Smooth muscle cell (in vitro differentiated cells): ENCODE results near the gene EDAR. TPM values are rescaled to one million over a fixed set of nuclear protein-coding genes. Genes with fewer than 3 reads are reported as not detected.

Experiments
- DNase-seq: peaks from one replicate; lab custom pipeline; 2025; ENCODE audit not compliant: unreplicated experiment; lab: John Stamatoyannopoulos, UW
- H2AFZ ChIP-seq: fragments of 200-600 bp; sonication (generic); 2 replicates; pipeline ENCODE4 v1.6.0; 2016; ENCODE audit warnings: antibody characterized with exemption, low read depth, mild to moderate bottlenecking
- H3F3A ChIP-seq: fragments of 200-600 bp; sonication (generic); 2 replicates; pipeline ENCODE4 v1.6.0; 2017; ENCODE audit warnings: antibody characterized with exemption, low read depth
- H3K27ac ChIP-seq: fragments of 200-600 bp; sonication (generic); 2 replicates; pipeline ENCODE4 v1.5.1; 2016; ENCODE audit warnings: low read depth, mild to moderate bottlenecking
- H3K27me3 ChIP-seq: fragments of 200-600 bp; sonication (generic); 2 replicates; pipeline ENCODE4 v1.6.1; 2016; ENCODE audit warnings: low read depth, mild to moderate bottlenecking
- H3K36me3 ChIP-seq: fragments of 200-600 bp; sonication (generic); 2 replicates; pipeline ENCODE4 v1.5.1; 2016; ENCODE audit warnings: low read depth
- H3K4me1 ChIP-seq: fragments of 200-600 bp; sonication (generic); 2 replicates; pipeline ENCODE4 v1.5.1; 2016; ENCODE audit warnings: low read depth
- H3K4me2 ChIP-seq: fragments of 200-600 bp; sonication (generic); 2 replicates; pipeline ENCODE4 v1.6.0; 2016; ENCODE audit warnings: mild to moderate bottlenecking
- H3K4me3 ChIP-seq: fragments of 200-600 bp; sonication (generic); 2 replicates; pipeline ENCODE4 v1.5.1; 2016; ENCODE audit warnings: mild to moderate bottlenecking
- H3K79me2 ChIP-seq: fragments of 200-600 bp; sonication (generic); 2 replicates; pipeline ENCODE4 v1.6.0; 2016; ENCODE audit warnings: low read depth, mild to moderate bottlenecking
- H3K9ac ChIP-seq: fragments of 200-600 bp; sonication (generic); 2 replicates; pipeline ENCODE4 v1.6.0; 2016; ENCODE audit warnings: low read depth
- H3K9me3 ChIP-seq: fragments of 200-600 bp; sonication (generic); replicated peaks from 2 replicates; pipeline ENCODE4 v1.5.1; 2016; ENCODE audit warnings: low read depth
- H4K20me1 ChIP-seq: fragments of 200-600 bp; sonication (generic); 2 replicates; pipeline ENCODE4 v1.6.0; 2016; ENCODE audit warnings: low read depth
- CTCF ChIP-seq: fragments of 200-600 bp; sonication (generic); IDR thresholded peaks from 2 replicates; pipeline ENCODE4 v1.5.1; 2017; ENCODE audit warnings: borderline replicate concordance, mild to moderate bottlenecking, antibody characterized with exemption; ENCODE audit not compliant: insufficient read depth, poor library complexity, severe bottlenecking
- WGBS: methylation state at CpG from one replicate; pipeline ENCODE4 v1.1.7; 2016; ENCODE audit warnings: low lambda C conversion rate; 5-methylcytosine and 5-hydroxymethylcytosine counted together
- polyA plus RNA-seq: library from polyadenylated mRNA; unstranded; fragments of >200 nt; fragmentation: Nextera tagmentation; extraction: Ambion mirVana; gene quantifications from 2 replicates; pipeline ENCODE4 v1.2.1, GENCODE V29; 2016
- total RNA-seq: library from RNA; depleted of rRNA; stranded (reverse); fragments of >200 nt; gene quantifications from 2 replicates; pipeline ENCODE4 v1.2.3, GENCODE V29; 2014

EDAR gene
- total and polyA plus RNA-seq, 2 experiments from 2014 or later: 0.09 TPM; not detected in 1

GRCh38 chr2:108924580-108925251 lies 64.3 kb downstream of the EDAR start:
- H3K4me2 ChIP-seq: no peak overlapping the region
- H3K27ac ChIP-seq: no peak overlapping the region
- no peaks in the 10 kb centered on the region for H3K36me3 ChIP-seq
- H2AFZ ChIP-seq: no peak overlapping the region
- TF ChIP-seq CTCF: no peak
- no peaks in the 10 kb centered on the region for H3K4me1 ChIP-seq
- H4K20me1 ChIP-seq: no peaks in the 10 kb centered on the region
- DNase-seq: no peak
- H3K4me3 ChIP-seq: no peak overlapping the region
- H3K27me3 ChIP-seq: no peaks in the 10 kb centered on the region
- WGBS: 74% methylated on average over 14 of the region's 14 CpGs
- H3F3A ChIP-seq: no peaks in the 10 kb centered on the region
- no peak overlapping the region for H3K9ac ChIP-seq
- no peaks in the 10 kb centered on the region for H3K9me3 ChIP-seq
- no peaks in the 10 kb centered on the region for H3K79me2 ChIP-seq

GRCh38 chr2:108923736-108924579 lies 65.1 kb downstream of the EDAR start:
- TF ChIP-seq CTCF: no peak
- Histone ChIP-seq H3K27ac (no peak overlapping the region), H2AFZ (no peak overlapping the region), H4K20me1 (no peaks in the 10 kb centered on the region), H3K4me3 (no peak overlapping the region), H3K4me2 (no peak overlapping the region), H3K4me1 (no peaks in the 10 kb centered on the region), H3K36me3 (no peaks in the 10 kb centered on the region), H3K27me3 (no peaks in the 10 kb centered on the region), H3K79me2 (no peaks in the 10 kb centered on the region), H3F3A (no peaks in the 10 kb centered on the region), H3K9ac (no peak overlapping the region), H3K9me3 (no peaks in the 10 kb centered on the region)
- 82% methylated on average over 13 of the region's 13 CpGs for WGBS
- DNase-seq: no peak

- H4K20me1 ChIP-seq: no peaks in the 10 kb centered on the region
- 78% methylated on average over 12 of the region's 12 CpGs for WGBS
- H3K27ac ChIP-seq: no peak overlapping the region
- H3K36me3 ChIP-seq: no peaks in the 10 kb centered on the region
- DNase-seq: no peak
- no peak overlapping the region for H3K4me3 ChIP-seq
- no peaks in the 10 kb centered on the region for H3K79me2 ChIP-seq
- H3K9ac ChIP-seq: no peak overlapping the region
- no peaks in the 10 kb centered on the region for H3K4me1 ChIP-seq
- H3K4me2 ChIP-seq: no peak overlapping the region
- no peak overlapping the region for H2AFZ ChIP-seq
- no peaks in the 10 kb centered on the region for H3F3A ChIP-seq
- TF ChIP-seq CTCF: no peak
- no peaks in the 10 kb centered on the region for H3K9me3 ChIP-seq
- H3K27me3 ChIP-seq: no peaks in the 10 kb centered on the region
Measured at GRCh38 chr2:108923019-108923700, 65.9 kb downstream of the EDAR start.
